Hematopoietic multipotent progenitor cell treated with erythropoietin and hydrocortisone succinate and interleukin-3 and kit ligand, for 8 days (in vitro differentiated cells): Measurements from ENCODE around the gene ATG14.

Experiments used
- DNase-seq: peaks from one replicate; pipeline ENCODE4 v3.0.0-alpha.2; 2015

ATG14 gene

DNA sequence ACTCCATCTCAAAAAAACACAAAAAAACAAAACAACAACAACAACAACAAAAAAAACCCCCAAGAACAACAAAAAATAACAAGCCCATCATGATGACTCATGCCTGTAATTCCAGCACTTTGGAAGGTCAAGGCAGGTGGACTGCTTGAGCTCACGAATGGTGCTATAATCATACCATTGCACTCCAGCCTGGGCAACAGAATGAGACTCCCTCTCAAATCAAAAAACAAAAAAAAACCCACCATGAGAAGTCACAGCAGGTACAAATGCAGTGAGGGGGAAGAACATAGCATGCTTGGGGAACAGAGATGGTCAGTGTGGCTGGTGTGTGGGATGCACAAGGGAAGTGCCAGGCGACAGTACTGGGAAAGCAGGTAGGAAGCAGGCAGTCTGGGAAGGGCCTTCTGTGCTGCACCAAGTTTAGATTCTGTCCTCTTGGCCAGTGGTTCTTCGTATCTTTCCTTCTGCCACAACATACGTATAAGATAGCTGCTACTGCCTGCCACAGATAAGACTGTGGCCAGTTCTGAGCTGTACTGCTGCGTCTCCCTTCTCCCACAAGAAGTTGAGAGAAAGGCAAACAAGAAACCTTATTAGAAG lies 28.0 kb downstream of the ATG14 start:
- peak; percentile 92 for DNase-seq

DNA sequence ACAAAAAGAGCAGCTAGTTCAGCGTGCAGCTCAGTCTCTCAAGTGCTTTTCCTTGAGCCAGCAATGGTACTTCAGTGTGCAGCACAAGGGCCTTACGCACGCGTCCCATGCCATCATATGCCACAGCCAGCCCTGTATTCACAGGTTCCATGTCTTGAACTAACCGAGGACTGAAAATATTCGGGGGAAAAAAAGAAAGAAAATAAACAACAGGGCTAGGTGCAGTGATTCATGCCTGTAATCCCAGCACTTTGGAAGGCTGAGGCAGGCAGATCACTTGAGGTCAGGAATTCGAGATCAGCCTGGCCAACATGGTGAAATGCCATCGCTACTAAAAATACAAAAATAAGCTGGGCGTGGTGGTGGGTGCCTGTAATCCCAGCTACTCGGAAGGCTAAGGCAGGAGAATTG lies 28.6 kb downstream of the ATG14 start:
- peak; percentile 25 for DNase-seq

DNA sequence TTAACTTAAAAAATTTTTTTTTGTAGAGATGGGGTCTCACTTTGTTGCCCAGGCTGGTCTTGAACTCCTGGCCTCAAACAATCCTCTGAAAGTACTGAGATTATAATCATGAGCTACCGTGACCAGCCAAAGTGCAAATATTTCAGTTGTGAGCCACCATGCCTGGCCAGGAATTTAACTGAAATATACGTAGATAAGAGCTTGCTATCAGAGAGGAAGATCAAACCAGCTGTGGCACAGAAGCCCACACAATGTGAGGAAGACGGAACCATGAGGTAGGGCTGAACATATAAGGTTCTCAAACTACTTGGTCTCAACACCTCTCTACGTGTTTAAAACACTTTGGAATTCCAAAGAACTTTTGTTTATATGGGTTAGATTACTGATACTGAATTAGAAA lies 29.1 kb downstream of the ATG14 start:
- peak; percentile 50 for DNase-seq

DNA sequence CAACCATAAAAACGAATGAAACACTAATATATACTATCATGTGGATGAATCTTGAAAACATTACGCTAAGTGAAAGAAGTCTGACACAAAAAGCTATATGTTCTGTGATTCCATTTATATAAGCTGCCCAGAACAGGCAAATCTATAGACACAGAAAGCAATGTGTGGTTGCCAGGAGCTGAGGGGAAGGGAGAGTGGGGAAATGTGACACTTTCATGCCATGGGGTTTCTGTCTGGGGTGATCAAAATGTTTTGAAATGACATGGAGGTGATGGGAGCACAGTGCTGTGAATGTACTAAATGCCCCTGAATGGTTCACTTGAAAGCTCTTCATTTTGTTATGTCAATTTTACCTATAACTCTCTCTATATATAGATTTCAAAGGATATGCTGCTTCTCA lies 30.1 kb downstream of the ATG14 start:
- DNase-seq, result no peak

DNA sequence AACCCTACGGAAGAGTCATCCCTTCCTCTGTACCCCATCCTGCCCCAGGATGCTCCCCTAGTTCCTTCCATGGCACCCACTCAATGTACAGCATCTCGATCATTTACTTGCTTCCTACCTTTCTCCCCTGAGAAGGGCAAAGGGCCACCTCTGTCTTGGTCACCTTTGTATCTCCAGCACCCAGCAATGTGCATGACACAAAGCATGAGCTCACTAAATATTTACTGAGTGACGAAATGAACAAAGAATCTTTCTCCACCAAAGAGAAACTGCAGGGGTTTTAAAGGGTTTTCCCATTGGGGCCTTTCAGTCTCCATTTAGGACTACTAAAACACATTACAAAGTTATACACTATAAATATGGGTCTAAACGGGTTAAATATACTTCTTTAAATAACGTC lies 30.6 kb downstream of the ATG14 start:
- no peak for DNase-seq

DNA sequence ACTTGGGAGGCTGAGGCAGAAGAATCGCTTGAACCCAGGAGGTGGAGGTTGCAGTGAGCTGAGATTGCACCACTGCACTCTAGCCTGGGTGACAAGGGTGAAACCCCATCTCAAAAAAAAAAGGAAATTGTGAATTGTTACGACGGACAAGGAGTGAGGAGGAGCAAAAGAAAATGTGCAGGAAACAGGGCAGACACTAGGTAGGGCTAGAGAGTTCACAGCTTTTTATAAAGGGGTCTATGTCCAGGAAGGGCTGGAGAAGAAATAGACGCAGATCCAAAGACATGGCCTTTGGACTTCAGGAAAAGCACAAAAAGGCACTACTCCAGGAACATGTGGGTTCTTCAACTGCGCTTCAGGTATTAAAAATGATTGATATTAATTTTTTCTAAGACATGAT lies 34.4 kb downstream of the ATG14 start:
- no peak for DNase-seq

DNA sequence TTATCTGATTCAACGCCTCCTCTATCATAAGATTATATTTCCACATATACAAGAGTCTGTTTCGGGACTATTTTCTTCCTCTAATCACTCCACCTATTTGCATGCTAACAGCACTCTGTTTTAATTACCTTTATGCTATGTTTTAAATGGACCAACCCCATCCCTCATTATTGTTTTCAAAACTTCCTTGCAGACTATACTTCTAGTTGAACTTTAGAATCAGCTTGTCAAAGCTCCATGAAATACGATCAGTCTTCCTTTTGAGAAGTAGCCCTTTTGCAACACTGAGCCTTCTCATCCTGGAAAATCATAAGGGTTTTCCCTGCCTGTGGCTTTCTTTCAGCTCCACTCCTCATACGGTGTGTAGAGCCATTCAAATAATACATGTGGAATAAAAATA lies 36.9 kb downstream of the ATG14 start:
- no peak for DNase-seq

DNA sequence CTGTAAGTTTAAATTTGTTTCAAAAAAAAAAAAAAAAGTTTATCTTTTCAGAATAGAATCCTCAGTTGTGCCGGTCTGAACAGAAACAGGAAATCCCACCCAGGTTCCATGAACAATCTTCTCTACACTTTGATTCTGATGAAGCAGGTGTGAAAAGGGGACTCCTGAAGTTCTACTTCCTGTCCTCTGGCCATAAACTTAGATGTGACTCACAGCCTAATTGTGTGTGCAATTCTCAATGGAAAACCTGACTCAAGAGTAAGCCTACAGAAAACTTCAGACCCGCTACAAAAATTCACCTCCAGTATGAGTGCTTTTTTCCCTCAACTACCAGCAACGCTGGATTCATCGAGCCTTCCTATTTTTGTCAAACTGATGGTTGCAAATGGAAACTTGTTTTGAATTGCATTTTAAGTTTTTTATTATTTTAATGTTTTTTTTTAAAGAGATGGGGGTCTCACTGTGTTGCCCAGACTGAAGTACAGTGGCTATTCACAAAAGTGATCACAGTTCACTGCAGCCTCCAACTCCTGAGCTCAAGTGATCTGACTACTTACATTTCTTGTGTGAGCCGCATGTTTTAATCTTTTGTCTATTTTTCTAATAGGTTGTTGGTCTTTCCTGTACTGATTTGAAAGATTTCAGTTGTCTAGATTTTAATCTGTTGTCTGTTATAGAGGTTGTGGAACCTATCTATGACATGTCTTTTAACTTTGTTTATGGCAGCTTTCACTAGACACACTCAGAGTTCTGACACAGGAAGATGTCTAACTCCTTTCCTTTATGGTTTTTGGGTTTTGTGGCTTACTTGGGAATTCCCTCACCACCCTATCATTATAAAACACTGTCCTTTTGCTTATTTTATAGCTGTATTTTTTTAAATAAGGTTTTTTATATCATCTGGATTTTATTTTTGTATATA lies 37.6 kb downstream of the ATG14 start:
- peak; percentile 50 for DNase-seq

DNA sequence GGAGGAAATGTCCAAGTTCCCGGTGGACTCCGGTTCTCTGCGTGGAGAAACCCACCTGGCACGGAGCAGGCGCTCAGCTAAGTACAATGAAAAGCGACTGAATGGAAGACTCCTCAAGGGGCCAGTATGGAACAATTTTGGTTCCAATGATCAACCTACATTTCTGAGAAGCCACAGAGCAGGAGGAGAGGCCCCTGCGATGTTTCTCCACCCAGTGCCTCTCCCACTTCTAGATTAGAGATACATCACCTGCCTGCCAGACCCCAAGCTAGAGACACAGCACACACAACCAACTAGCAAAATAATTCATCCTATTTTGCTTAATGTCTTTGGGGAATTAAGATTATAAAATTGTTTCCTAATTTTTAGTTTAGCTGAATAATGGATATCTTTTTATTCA lies 38.8 kb downstream of the ATG14 start:
- DNase-seq, result peak; percentile 54

DNA sequence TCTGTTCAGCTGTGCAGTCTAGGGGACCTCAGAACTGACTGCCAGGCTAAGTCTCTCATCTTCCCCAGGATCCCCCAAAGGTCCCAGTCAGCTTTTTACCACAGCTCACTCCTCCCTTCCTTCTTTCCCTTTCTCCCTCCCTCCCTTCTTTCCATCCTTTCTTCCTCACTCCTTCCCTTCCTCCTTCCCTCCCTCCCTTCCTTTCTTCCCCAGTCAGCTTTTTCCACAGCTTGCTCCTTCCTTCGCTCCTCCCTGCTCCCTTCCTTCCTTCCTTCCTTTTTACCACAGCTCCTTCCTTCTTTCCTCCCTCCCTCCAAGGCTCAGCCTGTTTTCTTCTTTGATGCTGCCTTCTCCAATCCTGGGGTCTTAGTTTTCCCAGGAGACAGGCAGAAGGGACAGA lies 39.2 kb downstream of the ATG14 start:
- DNase-seq, result no peak

DNA sequence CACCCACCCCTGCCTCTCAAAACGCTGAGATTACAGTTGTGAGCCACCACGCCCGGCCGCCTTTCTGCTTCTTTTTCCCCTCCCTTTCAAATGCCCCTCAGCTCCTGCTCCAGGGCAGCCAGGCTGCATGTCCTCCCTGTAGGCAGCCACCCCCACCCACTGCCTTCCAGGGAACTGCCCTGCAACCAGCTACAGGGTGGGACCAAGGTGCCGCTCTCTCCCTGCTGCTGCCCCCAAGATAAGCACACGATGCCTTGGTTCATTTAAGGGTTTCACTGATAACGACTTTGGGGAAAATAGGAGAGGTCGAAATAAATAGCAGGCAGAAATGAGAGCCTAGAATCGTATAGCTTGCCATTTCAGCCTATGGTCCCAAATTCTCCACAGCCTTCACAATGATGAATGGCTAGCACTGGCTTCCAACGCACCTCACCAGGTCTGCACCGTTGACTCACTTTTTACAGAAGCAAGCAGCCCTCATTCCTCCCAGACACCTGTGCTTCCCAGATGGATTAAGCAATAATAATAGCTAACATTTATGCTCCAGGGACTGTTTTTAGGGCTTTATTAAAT lies 40.7 kb downstream of the ATG14 start:
- DNase-seq, result peak; percentile 98

DNA sequence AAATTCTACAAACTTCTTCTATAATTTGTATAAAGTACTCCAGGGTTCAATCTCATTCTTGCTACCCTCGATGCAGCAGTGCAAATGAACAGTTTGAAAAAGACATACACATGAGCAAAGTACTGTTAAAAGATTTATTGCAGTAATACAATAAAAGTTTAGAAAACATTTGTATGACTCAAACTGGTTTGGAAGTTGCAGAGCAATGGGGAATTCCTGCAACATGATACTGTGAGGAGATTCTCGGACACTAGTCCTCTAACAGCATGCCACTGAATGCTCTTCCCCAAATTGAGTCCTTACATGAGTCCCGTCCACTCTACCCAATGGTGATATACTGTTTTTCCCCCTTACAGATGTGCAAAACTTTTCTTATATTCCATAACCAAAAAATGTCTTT lies 45.4 kb downstream of the ATG14 start:
- DNase-seq, result no peak

DNA sequence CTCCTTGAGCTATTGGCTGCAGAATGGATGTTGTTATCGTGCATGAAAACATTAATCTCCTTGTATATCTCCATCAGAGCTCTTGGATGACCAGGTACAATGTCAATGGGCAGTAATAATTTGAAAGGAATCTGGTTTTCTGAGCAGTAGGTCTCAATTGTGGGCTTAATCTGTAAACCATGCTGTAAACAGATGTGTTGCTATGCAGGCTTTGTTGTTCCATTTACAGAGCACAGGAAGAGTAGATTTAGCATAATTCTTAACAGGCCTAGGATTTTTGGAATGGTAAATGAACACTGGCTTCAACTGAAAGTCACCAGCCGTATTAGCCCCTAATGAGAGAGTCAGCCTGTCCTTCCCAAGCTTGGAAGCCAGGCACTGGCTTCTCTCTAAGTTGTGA lies 50.4 kb downstream of the ATG14 start:
- no peak for DNase-seq

DNA sequence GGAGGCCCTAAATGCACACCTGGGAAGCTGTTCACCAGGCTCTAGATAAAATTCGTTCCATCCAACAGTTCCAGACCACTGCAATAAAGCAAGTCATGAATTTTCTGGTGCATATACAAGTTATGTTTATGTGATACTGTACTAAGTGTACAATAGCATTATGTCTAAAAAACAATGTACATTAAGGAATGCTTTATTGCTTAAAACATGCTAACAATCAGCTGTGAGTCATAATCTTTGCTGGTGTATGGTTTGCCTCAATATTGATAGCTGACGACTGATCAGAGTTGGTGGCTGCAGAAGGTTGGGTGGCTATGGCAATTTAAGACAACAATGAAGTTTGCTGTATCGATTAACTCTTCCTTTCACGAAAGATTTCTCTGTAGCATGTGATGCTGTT lies 52.3 kb downstream of the ATG14 start:
- no peak for DNase-seq

DNA sequence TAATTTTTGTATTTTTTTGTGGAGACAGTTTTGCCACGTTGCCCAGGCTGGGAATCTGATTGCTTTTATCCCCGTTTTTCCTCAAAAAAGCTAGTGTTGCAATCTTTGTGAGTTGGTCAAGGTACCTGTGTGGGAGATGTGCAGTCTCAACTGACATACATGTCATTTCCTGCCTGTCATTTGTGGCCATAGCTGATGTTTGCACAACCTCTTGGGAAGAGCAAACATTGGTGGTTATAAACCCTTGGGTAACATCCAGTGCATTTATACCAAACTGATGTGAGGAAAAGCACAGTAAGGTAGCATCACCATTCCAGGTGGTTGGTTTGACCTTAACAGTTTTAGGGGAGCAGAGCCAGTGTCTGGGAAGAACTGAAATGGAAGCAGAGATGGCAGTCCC lies 54.7 kb downstream of the ATG14 start:
- DNase-seq, result no peak

DNA sequence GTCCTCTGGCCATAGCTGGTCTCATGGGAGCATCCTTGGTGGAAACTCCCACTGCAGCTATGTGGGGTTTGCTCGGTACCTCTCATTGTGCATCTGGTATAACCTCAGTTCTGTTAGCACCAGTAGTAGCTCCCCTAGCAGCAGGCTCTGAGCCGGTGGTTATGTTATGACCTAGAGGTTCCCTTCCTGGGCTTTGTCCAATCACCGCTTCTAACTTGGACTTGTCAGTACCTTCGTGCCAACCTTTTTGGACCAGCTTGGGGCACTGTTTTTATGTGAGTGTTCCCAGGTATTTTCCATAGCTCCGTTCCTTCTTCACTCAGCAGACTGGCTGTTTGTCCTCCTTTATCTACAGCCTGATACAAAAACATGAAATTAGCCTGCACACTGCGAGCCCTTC lies 55.7 kb downstream of the ATG14 start:
- no peak for DNase-seq

DNA sequence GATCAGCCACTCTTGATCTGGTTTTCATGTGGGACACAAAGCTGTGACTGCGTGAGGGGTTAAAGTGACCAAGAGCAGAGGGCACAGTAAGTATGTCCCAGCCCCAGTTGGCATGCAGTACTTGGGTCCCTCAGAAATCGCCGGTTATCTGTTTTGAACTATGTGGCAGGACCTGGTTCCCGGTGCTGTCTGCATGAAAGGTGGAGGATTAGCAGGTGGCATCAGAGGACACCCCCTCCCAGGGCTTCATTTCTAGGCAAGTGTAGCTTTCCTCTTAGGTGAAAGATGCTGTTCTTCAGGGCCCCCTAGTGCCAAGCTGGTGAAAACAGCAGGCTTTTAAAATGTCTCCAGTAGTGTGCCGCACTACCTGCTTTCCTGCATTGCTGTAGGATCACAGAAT lies 57.1 kb downstream of the ATG14 start:
- peak; percentile 80 for DNase-seq

DNA sequence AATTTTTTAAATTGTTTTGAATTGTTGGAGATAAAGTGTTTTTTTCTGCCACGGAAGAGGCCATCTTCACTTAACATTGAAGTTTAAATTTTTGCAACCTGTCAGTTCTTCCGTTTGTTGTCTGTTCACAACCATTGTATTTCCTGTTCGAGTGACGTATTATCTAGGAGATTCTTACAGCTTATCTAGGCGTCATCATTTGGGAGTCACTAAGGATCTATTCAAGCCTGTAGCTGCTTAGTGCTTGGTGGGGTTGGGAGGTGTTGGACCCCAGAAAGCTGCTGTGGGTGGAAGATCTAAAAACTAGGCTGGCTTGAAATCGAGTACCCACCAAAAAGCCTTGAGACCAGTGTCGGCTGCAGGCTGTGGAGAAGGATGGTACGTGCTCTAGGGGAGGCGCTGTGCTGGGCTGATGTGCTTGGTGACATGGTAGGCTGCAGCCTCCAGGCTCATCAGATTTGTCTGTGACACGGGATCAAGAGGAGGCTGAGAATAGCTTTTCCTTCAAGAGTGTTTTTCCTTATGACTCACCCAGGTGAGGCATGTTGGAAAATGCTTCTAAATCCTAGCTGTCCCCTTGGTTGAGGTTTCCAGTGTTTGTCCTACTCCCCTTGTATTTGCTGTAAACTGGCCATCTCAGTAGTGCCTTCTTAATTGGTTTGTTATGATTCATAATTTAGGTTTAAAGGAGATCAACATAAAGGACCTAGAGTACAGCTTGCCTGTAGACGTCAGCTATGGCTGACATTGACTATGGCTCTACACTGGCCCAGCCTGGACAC lies 57.8 kb downstream of the ATG14 start:
- DNase-seq, result no peak

DNA sequence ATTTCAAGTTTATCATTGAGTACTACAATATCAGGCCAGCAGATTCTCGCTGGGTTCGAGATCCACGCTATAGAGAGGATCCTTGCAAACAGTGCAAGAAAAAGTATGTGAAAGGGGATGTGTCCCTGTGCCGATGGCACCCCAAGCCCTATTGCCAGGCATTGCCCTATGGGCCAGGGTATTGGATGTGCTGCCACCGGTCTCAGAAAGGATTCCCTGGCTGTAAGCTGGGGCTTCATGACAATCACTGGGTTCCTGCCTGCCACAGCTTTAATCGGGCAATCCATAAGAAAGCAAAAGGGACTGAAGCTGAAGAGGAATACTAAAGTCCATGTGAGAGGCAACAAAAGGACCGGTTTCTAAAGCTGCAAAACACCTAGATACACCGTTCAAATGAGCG lies 59.4 kb downstream of the ATG14 start:
- no peak for DNase-seq

DNA sequence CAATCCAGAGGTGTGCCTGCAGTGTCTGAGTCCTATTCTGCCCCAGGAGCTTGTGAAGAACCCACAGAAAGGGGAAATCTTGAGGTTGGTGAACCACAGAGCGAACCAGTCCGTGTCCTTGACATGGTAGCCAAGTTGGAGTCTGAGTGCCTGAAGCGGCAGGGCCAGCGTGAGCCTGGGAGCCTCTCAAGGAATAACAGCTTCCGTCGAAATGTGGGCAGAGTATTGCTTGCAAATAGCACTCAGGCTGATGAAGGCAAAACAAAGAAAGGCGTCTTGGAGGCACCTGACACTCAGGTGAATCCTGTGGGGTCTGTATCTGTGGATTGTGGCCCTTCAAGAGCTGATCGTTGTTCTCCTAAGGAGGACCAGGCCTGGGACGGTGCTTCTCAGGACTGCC lies 60.5 kb downstream of the ATG14 start:
- DNase-seq, result no peak

DNA sequence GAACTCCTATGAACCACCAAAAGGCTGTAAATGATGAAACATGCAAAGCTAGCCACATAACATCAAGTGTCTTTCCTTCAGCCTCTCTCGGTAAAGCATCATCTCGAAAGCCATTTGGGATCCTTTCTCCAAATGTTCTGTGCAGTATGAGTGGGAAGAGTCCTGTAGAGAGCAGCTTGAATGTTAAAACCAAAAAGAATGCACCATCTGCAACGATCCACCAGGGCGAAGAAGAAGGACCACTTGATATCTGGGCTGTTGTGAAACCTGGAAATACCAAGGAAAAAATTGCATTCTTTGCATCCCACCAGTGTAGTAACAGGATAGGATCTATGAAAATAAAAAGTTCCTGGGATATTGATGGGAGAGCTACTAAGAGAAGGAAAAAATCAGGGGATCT lies 61.2 kb downstream of the ATG14 start:
- DNase-seq, result no peak

DNA sequence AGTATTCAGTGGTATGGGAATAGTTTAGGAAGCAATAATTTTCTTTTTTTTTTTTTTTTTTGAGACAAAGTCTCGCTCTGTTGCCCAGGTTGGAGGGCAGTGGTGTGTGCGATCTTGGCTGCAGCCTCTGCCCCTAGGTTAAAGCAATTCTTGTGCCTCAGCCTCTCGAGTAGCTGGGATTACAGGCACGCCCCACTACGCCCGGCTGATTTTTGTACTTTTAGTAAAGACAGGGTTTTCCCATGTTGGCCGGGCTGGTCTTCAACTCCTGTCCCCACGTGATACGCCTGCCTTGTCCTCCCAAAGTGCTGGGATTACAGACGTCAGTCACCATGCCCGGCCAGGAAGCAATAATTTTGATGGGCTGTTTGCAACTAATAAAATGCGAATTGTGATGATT lies 62.1 kb downstream of the ATG14 start:
- DNase-seq, result no peak

DNA sequence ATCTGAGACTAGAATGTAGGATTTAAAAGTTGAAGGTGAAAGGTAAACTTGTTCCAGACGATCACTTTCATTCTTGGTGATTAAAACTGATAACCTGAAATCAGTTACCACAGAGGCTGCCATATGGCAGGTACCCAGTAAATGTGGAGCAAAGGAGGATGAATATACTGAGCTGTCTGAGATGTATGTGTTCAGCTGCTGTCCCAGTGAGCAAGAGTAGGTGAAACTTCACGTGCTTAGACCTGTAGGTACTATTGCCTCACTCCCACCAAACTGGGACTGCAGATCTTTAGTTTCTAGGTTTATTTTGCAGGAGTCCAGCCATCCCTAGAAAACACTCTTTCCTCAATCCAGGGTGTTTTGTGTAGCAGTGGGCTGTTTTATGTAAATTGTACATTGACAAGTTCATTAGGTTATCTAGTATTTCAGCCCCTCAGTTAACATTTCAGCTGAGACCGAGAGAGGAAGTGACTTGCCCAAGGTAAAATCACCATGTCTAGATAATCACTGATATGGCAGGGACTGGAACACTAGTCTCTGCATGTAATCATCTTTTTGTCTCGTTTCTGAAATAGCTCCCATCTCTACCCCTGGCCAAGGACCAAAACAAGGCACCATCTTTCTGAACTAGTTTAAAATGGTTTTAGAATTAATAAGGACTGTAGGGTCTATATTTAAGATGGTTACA lies 62.7 kb downstream of the ATG14 start:
- no peak for DNase-seq
